KBM-7 (cell line): ENCODE data around the gene ZNF296.

Experiments used
- DNase-seq: peaks from one replicate; pipeline ENCODE4 v3.0.0-alpha.2; 2015
- in situ Hi-C: fragments of 300-500 bp; cut with MboI; formaldehyde crosslinking; loops from 2 replicates; pipeline ENCODE4 v1.14.3; 2020; ENCODE audit warnings: low sequenced_read_pairs, low pct_unique_long_range_greater_than_20kb, mixed read lengths

ZNF296 gene

DNA sequence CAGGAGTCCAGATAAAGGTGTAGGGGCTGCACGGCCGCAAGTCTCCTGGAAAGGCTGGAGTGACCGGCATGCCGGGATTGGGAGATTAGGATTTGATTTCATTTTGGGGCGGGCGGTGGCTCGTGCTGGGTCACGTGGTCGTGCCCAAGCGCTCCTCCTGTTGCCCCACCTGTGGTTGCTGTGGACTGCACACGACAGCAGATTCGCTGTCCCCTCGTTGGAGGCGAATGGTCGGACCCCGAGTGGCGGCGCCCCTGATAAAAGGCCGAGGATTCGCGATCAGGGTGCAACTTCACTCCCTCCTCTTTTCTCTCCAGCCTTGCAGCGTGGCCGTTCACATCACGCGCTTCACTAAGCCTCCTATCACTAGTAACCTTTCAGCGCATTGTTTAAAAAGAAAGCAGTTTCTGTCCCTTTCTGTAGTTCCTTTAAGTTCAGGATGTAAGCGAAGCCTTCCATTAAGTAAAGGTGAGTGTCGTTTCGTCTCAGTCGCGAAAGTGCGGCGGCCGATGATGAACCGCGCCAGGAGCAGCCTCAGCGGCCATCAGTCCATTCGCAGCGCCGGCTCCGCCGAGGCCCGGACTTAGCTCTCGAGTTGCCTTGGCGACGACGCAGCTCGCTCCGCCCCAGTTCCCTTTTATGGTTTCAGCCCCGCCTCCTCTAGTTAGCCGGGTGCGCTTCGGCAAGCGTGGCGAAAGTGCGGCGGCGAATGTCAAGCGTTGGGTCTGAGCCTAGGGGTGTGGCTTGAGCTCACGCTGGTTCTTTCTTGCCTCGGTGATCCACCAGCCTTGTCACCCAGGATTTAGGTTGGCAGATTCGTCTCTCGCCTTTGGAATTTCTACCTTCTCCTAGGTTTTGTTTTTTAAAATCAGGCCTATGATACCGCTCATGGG is 15.0 kb upstream of the ZNF296 start:
- in situ Hi-C loops, result no loop called here
- peak; percentile 98 for DNase-seq

DNA sequence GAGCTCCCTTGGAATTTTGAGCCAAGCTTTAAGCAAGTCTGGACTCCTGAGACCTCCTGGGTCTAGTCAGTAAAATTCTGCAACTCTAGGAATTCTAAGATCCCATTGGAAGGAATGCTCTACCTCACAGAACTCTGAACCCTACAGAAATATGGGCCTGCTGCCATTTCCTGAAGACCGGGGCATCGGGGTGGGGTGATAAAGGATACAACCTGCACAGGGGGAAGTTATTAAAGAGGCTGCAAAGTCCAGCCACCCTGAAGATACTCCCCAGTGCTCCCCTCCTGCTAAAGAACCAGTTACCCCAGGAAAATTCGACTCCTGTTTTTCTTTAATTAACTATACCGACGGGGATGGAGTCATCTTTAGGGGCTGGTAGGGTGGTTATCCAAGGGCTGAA is 14.3 kb upstream of the ZNF296 start:
- in situ Hi-C loops, result no loop called here

DNA sequence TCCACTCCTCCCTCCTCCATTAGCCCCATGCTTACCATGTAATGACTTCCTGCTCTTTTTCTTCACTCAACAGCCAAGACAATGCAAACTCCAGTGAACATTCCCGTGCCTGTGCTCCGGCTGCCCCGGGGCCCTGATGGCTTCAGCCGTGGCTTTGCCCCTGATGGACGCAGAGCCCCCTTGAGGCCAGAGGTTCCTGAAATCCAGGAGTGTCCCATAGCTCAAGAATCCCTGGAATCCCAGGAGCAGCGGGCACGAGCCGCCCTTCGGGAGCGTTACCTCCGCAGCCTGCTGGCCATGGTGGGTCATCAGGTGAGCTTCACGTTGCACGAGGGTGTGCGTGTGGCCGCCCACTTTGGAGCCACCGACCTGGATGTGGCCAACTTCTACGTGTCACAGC is 13.8 kb upstream of the ZNF296 start:
- in situ Hi-C loops, result no loop called here
- DNase-seq, result no peak

More for the DNA sequence above, 14.3 kb upstream of the ZNF296 start:
- DNase-seq, result no peak

DNA sequence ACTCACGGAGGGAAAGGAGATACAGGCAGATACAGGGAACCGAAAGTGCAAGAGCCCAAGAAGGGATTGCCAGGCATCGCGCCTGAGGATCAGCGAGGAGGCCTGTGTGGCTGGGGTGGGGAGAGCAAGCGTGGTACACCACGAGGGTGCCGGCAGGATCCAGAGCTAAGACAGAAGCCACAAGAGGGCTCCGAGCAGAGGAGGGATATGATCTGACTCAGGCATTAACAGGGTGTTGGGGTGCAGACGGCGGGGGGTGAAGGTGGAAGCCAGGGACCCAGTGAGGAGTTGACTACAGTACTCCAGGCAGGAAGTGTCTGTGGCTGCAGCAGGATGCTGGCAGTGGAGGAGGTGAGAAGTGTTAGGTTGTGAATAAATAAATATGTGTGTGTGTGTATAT is 11.3 kb upstream of the ZNF296 start:
- peak; percentile 34 for DNase-seq
- in situ Hi-C loops, result no loop called here

DNA sequence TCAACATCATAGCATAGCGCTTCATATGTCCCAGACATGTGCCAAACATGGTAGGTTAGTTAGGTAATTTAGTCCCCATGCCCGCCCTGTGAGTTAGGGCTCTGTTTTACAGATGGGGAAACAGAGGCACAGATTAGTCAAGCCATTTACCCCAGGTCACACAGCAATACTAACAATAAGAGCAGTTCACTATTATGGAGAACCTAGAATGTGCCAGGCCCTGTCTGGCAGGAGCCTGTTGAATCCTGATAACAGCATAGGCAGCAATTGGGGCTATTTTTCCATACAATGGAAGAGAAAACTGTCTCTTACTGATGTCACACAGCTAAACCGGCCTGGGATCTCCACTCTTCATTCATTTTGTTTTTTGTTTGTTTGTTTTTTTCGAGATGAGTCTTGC is 10.2 kb upstream of the ZNF296 start:
- no peak for DNase-seq
- in situ Hi-C loops, result no loop called here

DNA sequence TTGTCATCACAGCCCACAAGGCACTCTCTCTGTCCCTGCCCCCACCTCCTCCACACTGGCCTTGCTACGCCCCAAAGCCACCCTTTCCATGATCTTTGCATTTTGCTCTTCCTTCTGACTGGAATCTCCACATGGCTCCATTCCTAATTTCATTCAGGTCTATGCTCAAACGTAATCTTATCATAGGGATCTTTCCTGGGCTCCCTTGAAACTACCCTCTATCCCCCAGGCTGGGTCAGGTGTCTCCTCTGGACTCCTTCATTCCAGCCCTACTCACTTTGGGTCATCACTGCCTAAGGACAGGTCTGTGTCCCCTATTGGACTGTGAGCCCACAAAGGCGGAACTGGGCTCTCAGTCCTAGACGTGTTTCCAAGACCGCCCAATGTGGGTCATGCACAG is 5.9 kb upstream of the ZNF296 start:
- in situ Hi-C loops, result no loop called here
- no peak for DNase-seq

DNA sequence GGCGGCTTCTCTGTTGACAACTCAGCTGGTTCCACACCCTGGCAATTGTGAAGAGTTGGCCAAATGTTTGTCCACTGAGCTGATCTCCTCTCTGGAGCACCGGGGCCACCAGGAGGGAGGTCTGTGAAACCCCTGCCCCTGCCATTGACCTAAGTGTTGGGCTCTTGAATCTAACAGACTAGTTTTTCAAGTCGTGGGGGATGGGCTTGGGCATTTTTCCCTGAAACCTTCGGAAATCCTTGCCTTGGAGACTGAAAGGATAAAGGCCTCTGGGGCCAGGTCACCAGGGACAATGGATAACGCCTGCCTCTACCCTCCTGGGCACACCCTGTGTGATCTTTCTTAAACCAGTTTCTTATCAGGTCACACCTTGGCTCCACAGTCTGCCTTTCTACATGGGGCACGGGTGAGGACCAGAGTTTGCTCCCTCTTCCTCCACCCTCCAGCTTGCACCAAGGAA is 3.7 kb upstream of the ZNF296 start:
- in situ Hi-C loops, result no loop called here
- DNase-seq, result no peak

DNA sequence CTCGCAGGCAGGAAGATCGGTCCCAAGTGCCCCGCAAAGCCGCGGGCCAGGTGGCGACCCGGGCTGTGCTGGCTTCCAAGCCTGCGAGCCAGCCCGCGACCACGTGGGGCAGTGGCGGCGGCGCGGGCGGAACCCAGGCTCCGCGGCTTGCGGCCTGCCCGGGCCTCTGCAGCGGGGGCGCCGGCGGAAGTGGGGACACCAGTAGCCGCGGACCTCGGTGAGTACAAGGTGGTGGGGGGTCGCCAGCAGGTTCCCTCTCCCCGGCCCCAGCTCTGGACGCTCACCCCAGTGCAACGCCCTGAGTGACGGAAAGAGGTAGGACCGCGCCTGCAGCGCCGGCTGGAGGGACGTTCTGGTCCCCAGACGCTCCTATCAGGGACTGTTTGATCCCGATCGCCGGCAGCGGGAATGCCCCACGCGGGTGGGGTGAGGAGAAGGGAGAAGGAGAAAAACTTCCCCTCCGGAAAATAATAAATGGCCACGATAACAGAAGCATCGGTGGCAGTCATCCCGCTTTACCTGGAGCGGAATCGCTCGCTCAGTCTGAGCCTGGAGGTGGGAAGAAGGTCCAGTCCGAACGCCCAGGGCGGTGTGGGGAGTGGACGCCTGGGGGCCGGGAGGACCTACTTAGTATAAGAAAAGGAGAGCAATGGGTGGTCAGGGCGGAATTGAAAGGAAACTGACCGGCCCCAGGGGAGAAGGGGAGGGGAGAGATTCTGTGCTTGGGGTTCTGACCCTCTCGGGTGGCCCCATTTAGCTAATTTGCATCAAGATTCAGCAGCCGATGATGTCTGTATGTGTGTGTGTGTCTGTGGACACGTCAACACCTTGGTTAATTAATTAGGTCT is 3.0 kb upstream of the ZNF296 start, which contains the start of gene GEMIN7:
Gene GEMIN7 (plus strand): TSS at position 198 of the 848 bp plus-strand sequence. CDS start 10,855 bp downstream, outside the sequence.
- peak; percentile 86 for DNase-seq
- in situ Hi-C loops, result no loop called here

DNA sequence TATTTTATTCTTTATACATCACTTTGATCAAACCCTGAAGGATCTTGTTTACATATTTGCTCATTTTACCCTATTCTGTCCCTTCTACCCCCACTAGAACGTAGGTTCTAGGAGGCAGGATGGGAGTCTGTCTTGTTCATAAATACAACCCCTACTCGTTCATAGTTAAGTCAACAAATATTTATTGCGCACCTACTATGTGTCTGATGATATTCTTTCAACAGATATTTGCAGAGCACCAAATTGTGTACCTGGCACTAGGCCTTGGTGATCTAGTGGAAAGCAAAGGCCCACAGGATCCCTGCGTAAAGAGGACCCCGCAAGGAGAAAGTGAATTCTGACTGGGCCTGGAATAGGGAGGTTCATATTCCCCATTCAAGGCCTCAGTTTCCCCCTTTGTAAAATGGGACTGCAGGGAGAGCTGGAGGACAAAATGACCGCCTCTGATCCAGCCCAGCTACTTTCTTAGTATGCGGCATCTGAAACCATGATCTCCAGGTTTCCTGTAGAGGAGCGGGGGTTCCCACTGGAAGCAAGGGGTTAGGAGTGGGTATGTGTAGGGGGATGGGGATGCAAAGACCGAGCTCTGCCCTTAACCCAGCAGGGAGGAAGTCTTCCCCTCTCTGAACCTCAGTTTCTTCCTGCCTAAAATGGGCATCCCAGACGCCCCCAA is 2.2 kb upstream of the ZNF296 start:
- in situ Hi-C loops, result no loop called here
- no peak for DNase-seq

DNA sequence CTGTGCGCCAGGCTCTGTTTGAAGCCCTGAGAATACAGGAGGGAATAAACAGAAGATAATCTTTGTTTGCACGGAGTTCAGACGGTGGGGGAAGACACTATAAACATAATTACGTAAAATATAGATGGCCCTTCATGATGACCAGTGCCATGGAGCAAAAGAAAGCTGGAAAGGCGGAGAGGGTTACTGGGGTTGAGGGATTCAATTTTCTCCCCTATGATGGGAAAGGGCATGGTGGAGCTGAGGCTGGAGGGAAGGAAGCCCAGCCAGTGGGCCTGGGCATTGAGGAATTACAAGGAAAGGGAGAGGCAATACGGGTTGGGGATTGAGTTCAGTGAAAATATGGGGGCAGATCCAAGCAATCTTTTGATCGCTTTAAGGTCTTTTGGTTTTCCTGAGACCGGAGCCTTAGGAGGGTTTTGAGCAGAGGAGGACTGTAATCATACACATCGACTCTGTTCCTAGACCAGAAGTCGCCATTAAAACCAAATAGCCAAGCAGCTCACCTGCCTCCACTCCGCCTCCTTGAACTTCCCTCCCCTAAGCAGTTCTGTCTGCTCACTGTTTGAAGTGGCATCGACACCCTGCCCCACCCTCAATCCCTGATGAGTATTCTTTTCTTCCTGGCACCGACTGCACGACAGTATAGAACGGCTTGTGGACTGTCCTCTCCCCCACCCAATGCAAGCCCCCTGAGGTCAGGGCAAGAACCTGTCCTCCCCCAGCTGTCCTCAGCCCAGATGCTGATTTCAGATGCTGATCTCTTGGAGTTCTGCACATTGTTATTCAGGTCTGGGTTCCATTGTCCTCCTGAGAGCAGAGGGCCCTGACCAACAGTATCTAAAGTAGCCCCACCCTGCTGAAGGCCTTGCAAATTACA is 813 bp upstream of the ZNF296 start:
- in situ Hi-C loops, result no loop called here
- no peak for DNase-seq

DNA sequence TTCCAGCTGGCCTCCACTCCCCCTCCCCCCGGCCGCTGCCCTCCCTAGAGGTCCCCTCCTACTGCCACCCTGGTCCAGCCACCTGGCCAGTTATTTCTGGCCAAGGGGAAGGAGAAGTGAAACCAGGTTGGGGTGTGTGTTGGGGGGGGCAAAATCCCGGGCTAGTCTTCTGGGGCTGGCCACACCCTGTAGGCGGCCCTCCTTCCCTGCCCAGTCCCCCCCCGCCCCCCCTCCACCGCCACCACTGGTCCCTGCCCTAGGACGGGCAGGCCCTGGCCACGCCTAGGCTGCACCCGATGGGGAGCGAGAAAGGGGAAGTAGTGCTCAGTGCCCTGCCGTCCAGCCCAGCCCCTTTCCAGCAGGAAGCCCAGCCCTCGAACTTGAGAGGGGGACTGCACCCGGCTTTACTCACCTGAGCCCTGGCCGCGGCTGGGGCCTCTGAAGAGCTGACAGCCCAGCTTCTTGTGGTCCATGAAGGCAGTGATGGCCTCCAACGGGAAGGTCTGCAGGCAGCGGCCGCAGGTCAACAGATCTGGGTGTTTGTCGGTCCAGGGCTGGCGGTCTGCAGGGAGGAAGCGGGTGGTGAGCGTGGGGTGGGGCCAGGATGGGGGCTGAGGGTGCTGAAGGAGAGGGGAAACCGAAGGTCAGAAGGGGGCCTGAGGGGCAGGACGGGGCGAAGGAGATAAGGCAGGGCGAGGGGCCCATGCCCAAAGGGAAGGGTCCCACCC is 813 bp downstream of the ZNF296 start:
- in situ Hi-C loops, result no loop called here
- DNase-seq, result peak; percentile 90

DNA sequence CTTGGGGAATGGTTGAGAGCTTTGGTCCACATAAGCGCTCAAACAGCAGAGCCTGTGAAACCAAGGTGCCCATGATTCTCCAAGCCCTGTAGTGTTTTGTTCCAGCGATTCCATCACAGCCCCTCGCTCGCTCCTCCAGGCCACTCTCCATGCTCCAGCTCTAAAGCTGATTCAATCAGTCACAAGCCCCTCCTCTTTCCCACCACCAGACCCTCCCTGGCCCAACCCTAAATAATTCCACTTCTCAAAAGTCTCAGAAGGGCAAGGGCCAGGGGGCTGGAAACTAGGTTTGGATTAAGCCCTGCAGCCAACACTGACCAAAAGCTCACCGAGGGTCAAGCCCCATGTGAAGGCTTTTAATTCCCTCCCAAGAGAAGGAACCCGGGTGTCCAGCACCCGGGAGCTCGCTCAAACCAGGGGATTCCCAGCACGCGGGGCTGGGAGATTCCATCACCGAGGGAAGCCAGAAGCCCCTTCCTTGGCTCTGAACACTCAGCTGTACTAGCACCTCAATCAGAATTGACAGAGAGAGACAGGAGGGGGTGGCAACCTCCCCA is 1.5 kb downstream of the ZNF296 start:
- in situ Hi-C loops, result no loop called here

DNA sequence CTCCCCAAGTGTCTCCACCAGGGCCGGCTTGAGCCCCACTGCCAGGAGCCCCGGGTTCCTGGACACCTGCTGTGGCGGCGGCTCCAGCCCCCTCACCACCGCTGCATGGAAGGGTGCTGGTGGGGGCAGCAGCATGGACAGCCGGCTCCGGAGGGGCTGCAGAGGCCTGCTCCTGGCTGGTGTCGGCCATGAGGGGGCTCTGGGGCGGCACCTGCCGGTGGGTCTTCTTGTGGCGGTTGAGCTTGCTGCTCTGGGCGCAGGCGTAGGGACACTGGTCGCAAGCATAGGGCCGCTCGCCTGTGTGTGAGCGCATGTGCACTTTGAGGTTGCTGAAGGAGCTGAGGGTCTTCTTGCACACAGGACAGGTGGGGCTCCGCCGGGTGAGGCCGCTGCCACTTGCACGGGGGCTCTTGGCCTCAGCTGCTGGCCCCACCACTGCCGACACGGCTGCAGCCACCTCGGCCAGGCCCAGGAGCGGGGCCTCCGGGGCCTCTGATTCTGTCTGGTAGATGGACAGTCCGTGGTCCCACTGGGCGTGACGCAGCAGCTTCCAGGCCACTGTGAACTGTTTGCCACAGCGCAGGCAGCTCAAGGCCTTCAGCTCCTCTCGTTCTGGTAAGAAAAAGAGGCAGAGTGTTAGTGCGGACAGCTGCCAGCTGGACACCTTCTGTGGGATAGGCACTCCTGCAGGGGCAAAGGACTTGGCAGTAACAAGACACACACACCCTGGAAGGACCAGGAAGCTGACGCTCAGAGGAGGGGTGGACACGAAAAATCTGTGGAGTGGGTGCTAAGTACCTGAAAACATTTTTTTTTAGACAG is 4.1 kb downstream of the ZNF296 start:
- DNase-seq, result no peak
- in situ Hi-C loops, result no loop called here

More for the DNA sequence above, 1.5 kb downstream of the ZNF296 start:
- DNase-seq, result peak; percentile 12

DNA sequence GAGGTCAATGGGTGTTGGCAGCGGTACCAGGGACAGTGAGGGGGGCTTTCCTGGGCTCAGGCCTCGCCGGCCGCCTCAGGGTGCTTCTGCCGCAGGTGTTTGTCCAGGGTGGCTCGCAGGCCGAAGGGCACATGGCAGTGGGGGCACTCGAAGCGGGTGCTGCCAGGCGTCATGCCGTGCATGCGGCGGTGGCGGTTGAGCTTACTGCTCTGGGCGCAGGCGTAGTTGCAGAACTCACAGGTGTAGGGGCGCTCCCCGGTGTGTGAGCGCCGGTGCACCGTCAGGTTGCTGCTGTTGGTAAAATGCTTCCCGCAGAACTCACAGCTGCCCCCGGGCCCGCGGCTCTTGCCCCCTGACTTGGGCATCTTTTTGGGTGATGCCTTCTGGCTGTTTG is 4.7 kb downstream of the ZNF296 start:
- no peak for DNase-seq
- in situ Hi-C loops, result no loop called here

DNA sequence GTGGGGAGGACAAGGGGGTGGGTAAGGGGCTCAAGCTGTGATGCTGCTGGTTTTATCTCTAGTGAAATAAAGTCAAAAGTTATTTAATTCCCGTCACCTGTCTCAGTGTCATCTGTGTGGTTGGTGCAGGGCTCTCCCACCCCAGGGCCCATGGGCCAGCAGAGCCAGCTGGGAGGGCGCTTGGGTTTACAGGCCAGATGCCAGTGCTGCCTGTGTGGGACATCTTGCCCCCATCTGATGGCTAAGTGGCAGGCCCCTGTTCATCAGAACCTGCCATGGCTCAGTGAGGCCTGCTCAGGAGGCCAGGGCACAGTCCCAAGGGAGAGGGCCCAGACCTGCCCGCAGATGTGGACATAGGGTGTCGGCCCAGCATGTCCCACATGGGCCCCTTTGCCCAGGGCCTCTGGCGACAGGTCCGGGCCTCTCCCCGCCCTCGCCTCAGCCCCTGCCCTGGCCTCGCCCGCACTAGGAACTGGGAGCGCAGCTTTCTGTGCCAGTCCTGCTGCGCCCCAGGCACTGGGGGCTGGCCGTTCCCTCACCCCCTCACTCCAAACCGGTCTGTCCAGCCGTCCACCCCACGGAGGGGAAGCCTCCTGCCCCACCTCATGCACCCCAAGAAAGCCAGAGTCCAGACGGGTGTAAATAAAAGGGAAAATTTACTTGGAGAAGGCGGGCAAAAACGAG is 5.3 kb downstream of the ZNF296 start:
- in situ Hi-C loops, result no loop called here
- no peak for DNase-seq

DNA sequence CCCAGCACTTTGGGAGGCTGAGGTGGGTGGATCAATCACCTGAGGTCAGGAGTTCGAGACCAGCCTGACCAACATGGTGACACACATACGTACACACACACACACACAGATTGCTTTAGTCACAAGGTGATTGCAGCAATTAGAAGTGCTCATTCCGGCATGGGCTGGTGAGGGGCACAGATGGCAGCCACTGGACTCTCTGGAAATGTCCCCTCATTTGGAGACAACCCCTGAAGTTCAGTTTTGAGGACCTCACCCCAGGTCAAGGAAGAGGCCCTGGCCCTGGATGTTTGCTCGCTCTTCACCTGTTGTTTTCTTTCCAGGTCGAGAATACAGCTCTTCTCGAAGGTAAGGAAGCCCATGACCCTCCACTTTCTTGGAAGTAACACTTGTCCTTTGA is 6.1 kb downstream of the ZNF296 start:
- no peak for DNase-seq
- in situ Hi-C loops, result no loop called here
